K562 (cell line): ENCODE results near the gene NDUFA7. TPM values are rescaled to one million over a fixed set of nuclear protein-coding genes. Genes with fewer than 3 reads are reported as not detected.
A peak's percentile ranks its signal among the peaks of the same experiment; 100 is the strongest.

Source experiments
- ARID1B ChIP-seq: fragments of 450-650 bp; IDR thresholded peaks from 2 replicates; pipeline ENCODE4 v1.6.1; 2016; ENCODE audit warnings: antibody characterized with exemption, mild to moderate bottlenecking, inconsistent platforms
- FOXK2 ChIP-seq, 2 experiments: fragments of 450-650 bp; IDR thresholded peaks in 1 of 2; conservative IDR thresholded peaks in 1 of 2; 2 replicates each; pipeline ENCODE4 v1.6.1; 2016; ENCODE audit warnings: low read depth in 2 of 2, mild to moderate bottlenecking in 1 of 2
- JUND ChIP-seq, 2 experiments: IDR thresholded peaks; 2 replicates in 1 of 2; 3 replicates in 1 of 2; pipeline ENCODE4 v1.6.1; 2011; ENCODE audit warnings: borderline replicate concordance in 2 of 2, low read depth in 2 of 2, low read length in 2 of 2, improper control_type of control experiment in 1 of 2, missing biosample characterization in 1 of 2, missing genetic modification characterization in 1 of 2, missing genetic modification reagents in 1 of 2
- MAZ ChIP-seq, 2 experiments: fragments of 450-650 bp in 1 of 2; sonication (generic) in 1 of 2; formaldehyde crosslinking; IDR thresholded peaks in 1 of 2; conservative IDR thresholded peaks in 1 of 2; 2 replicates each; pipeline versions ENCODE4 v1.4.0 to v1.5.0; 2020; ENCODE audit warnings: mild to moderate bottlenecking in 1 of 2, missing genetic modification reagents in 1 of 2
- NR2C1 ChIP-seq, 2 experiments: fragments of 450-650 bp; IDR thresholded peaks; 2 replicates each; pipeline ENCODE4 v1.6.1; 2017; ENCODE audit warnings: mild to moderate bottlenecking in 2 of 2, antibody characterized with exemption in 1 of 2, inconsistent platforms in 1 of 2, missing compliant biosample characterization in 1 of 2, missing genetic modification characterization in 1 of 2
- RNF2 ChIP-seq: sonication (generic); IDR thresholded peaks from 2 replicates; pipeline ENCODE4 v1.6.1; 2016
- SMARCC2 ChIP-seq: fragments of 450-650 bp; IDR thresholded peaks from 2 replicates; pipeline ENCODE4 v1.6.1; 2017; ENCODE audit warnings: antibody characterized with exemption, moderate library complexity, mild to moderate bottlenecking, low read depth
- TAF9B ChIP-seq: fragments of 450-650 bp; IDR thresholded peaks from 2 replicates; pipeline ENCODE4 v1.6.1; 2018; ENCODE audit warnings: mild to moderate bottlenecking; ENCODE audit not compliant: partially characterized antibody
- TCF3 ChIP-seq: sonication (generic); formaldehyde crosslinking; IDR thresholded peaks from 2 replicates; pipeline ENCODE4 v1.4.0; 2020; ENCODE audit warnings: mild to moderate bottlenecking, missing genetic modification reagents
- polyA plus RNA-seq, 8 experiments: library from polyadenylated mRNA; depleted of rRNA in 4 of 8; stranded (reverse) in 5 of 8; unstranded in 3 of 8; fragments of >200 nt; fragmentation: Nextera tagmentation in 2 of 8; fragmentation: Illumina TruSeq in 1 of 8; extraction: Ambion mirVana in 2 of 8; extraction: Trizol in 1 of 8; gene quantifications; 2 replicates each; pipeline versions ENCODE4 v1.2.1 to v1.2.3, GENCODE V29; 2011 to 2014; ENCODE audit warnings: inconsistent platforms in 1 of 8, missing spikeins in 1 of 8
- total RNA-seq, 7 experiments: library from RNA; depleted of rRNA in 6 of 7; stranded (reverse); fragments of >200 nt in 6 of 7; fragmentation: Illumina TruSeq in 2 of 7; extraction: Trizol in 2 of 7; gene quantifications; 2 replicates each; pipeline versions ENCODE4 v1.2.1 to v1.2.3, GENCODE V29; 2011 to 2021; ENCODE audit warnings: low replicate concordance in 1 of 7
- TF ChIP-seq, protein P1 (sequence below): fragments of 250-450 bp; sonication (Bioruptor Pico); IDR thresholded peaks from 2 replicates; pipeline ENCODE4 v1.4.0; 2020; ENCODE audit warnings: mild to moderate bottlenecking
- TF ChIP-seq, protein P2 (sequence below): sonication (generic); formaldehyde crosslinking; IDR thresholded peaks from 2 replicates; pipeline ENCODE4 v1.8.0; 2022; ENCODE audit warnings: missing genetic modification reagents, mild to moderate bottlenecking, moderate library complexity, borderline replicate concordance
- TF ChIP-seq, protein P3 (sequence below), 3 experiments: IDR thresholded peaks in 2 of 3; conservative IDR thresholded peaks in 1 of 3; 2 replicates each; pipeline ENCODE4 v1.5.1; 2011 to 2012; ENCODE audit warnings: low read length in 3 of 3, mild to moderate bottlenecking in 3 of 3, control low read depth in 2 of 3, improper control_type of control experiment in 1 of 3, inconsistent platforms in 1 of 3, low read depth in 1 of 3, mixed read lengths in 1 of 3, moderate library complexity in 1 of 3; ENCODE audit not compliant: insufficient read depth in 2 of 3

NDUFA7 gene
- total and polyA plus RNA-seq, 9 of the 15 experiments (the other 6 are each of a cell fraction or from before 2014, with no cell fraction given) = 70.8 to 348 (median 142) TPM

DNA sequence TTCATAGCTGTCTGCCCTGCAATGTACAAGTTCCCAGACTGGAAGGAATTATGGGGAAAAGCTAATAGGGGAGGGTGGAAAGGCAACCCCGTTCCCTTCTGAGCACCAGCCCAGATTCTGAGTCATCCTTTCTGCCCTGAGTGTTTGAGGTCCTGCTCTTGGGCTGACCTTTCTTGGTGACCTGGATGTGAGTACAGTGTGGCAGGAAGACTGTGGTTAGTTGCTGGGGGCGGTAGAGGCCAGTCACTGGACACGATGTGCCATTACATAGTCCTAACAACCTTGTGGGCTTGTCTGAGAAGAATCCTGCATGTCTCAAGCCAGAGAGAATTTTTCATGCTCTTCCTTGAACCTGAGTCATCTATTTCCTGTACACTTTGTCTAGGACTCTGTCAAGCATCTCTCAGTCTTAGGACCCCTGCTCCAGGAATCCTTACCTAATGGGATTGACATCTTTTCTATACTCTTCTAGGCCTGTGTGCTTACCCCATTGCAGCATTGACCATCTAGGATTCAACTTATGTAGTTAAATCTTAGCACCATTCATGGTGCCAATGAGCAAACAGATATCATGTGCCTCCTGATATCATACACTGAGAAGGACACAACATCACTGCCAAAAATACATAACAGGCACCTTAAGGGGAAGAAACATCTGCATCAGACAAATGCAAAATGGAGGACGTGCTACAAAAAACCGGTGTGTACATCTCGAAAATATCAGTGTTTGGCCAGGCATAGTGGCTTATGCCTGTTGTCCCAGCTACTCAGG lies 34.6 kb upstream of the NDUFA7 start (continued):
- TF ChIP-seq, protein P1, sequence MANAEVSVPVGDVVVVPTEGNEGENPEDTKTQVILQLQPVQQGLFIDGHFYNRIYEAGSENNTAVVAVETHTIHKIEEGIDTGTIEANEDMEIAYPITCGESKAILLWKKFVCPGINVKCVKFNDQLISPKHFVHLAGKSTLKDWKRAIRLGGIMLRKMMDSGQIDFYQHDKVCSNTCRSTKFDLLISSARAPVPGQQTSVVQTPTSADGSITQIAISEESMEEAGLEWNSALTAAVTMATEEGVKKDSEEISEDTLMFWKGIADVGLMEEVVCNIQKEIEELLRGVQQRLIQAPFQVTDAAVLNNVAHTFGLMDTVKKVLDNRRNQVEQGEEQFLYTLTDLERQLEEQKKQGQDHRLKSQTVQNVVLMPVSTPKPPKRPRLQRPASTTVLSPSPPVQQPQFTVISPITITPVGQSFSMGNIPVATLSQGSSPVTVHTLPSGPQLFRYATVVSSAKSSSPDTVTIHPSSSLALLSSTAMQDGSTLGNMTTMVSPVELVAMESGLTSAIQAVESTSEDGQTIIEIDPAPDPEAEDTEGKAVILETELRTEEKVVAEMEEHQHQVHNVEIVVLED = no peak
- TF ChIP-seq RNF2 = peak; percentile 83; the same call in 1 of the 2 replicates
- TF ChIP-seq TAF9B = no peak
- peak; percentile 95 for TF ChIP-seq JUND (IDR thresholded peaks at IDR 0.05; ENCODE audit: borderline replicate concordance, low read depth, low read length)
- TF ChIP-seq JUND (tag; IDR thresholded peaks at IDR 0.05; ENCODE audit: borderline replicate concordance, low read depth, low read length) = peak; percentile 93
- TF ChIP-seq FOXK2 (conservative IDR thresholded peaks at IDR 0.05 in 1 of 2, IDR thresholded peaks at IDR 0.05 in 1 of 2; ENCODE audit: low read depth in 2 of 2) = no peak
- peak; percentile 20 to 34; a peak in 1 of 4 replicates for TF ChIP-seq MAZ (CRISPR knock-in tag; conservative IDR thresholded peaks at IDR 0.05 in 1 of 2, IDR thresholded peaks at IDR 0.05 in 1 of 2)
- TF ChIP-seq, protein P2, sequence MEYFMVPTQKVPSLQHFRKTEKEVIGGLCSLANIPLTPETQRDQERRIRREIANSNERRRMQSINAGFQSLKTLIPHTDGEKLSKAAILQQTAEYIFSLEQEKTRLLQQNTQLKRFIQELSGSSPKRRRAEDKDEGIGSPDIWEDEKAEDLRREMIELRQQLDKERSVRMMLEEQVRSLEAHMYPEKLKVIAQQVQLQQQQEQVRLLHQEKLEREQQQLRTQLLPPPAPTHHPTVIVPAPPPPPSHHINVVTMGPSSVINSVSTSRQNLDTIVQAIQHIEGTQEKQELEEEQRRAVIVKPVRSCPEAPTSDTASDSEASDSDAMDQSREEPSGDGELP = peak; percentile 41
- TF ChIP-seq NR2C1 (IDR thresholded peaks at IDR 0.05) = peak; percentile 77
- peak; percentile 87 for TF ChIP-seq NR2C1 (tag; IDR thresholded peaks at IDR 0.05)
- TF ChIP-seq, protein P3, sequence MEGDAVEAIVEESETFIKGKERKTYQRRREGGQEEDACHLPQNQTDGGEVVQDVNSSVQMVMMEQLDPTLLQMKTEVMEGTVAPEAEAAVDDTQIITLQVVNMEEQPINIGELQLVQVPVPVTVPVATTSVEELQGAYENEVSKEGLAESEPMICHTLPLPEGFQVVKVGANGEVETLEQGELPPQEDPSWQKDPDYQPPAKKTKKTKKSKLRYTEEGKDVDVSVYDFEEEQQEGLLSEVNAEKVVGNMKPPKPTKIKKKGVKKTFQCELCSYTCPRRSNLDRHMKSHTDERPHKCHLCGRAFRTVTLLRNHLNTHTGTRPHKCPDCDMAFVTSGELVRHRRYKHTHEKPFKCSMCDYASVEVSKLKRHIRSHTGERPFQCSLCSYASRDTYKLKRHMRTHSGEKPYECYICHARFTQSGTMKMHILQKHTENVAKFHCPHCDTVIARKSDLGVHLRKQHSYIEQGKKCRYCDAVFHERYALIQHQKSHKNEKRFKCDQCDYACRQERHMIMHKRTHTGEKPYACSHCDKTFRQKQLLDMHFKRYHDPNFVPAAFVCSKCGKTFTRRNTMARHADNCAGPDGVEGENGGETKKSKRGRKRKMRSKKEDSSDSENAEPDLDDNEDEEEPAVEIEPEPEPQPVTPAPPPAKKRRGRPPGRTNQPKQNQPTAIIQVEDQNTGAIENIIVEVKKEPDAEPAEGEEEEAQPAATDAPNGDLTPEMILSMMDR (IDR thresholded peaks at IDR 0.05 in 2 of 3, conservative IDR thresholded peaks at IDR 0.05 in 1 of 3; ENCODE audit: insufficient read depth in 2 of 3, low read depth in 1 of 3, low read length in 3 of 3) = peak; percentile 22 to 37 (median 27); a peak in 4 of 6 replicates
- TF ChIP-seq TCF3 (CRISPR knock-in tag) = peak; percentile 46; the same call in 1 of the 2 replicates
- TF ChIP-seq SMARCC2 = 0 out of 2 replicates have a peak, but pooled peaks have one; percentile 33
- TF ChIP-seq ARID1B = peak; percentile 80
